ENCODE results near the gene ABCC1. TPM values are rescaled to one million over a fixed set of nuclear protein-coding genes. Genes with fewer than 3 reads are reported as not detected.

Gene ABCC1
- total RNA-seq, 1 experiment from 2014 or later = 61.9 TPM

GRCh38 chr16:16116841-16117240 lies 167.4 kb downstream of the ABCC1 start (continued):
- TF ChIP-seq ATF6 (CRISPR knock-in tag; IDR thresholded peaks at IDR 0.05) (no peak), FOXP1 (CRISPR knock-in tag; IDR thresholded peaks at IDR 0.05; ENCODE audit: borderline replicate concordance) (no peak), MLX (CRISPR knock-in tag; IDR thresholded peaks at IDR 0.05) (no peak), ZNF121 (CRISPR knock-in tag; IDR thresholded peaks at IDR 0.05) (no peak), JAZF1 (CRISPR knock-in tag; IDR thresholded peaks at IDR 0.05) (no peak), HMGXB4 (CRISPR knock-in tag; IDR thresholded peaks at IDR 0.05) (no peak), ZNF425 (CRISPR knock-in tag; conservative IDR thresholded peaks at IDR 0.05) (no peak), SMAD4 (CRISPR knock-in tag; IDR thresholded peaks at IDR 0.05) (no peak)
- TF ChIP-seq, protein P1, sequence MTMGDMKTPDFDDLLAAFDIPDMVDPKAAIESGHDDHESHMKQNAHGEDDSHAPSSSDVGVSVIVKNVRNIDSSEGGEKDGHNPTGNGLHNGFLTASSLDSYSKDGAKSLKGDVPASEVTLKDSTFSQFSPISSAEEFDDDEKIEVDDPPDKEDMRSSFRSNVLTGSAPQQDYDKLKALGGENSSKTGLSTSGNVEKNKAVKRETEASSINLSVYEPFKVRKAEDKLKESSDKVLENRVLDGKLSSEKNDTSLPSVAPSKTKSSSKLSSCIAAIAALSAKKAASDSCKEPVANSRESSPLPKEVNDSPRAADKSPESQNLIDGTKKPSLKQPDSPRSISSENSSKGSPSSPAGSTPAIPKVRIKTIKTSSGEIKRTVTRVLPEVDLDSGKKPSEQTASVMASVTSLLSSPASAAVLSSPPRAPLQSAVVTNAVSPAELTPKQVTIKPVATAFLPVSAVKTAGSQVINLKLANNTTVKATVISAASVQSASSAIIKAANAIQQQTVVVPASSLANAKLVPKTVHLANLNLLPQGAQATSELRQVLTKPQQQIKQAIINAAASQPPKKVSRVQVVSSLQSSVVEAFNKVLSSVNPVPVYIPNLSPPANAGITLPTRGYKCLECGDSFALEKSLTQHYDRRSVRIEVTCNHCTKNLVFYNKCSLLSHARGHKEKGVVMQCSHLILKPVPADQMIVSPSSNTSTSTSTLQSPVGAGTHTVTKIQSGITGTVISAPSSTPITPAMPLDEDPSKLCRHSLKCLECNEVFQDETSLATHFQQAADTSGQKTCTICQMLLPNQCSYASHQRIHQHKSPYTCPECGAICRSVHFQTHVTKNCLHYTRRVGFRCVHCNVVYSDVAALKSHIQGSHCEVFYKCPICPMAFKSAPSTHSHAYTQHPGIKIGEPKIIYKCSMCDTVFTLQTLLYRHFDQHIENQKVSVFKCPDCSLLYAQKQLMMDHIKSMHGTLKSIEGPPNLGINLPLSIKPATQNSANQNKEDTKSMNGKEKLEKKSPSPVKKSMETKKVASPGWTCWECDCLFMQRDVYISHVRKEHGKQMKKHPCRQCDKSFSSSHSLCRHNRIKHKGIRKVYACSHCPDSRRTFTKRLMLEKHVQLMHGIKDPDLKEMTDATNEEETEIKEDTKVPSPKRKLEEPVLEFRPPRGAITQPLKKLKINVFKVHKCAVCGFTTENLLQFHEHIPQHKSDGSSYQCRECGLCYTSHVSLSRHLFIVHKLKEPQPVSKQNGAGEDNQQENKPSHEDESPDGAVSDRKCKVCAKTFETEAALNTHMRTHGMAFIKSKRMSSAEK (CRISPR knock-in tag; IDR thresholded peaks at IDR 0.05; ENCODE audit: borderline replicate concordance) = no peak
- TF ChIP-seq, protein P2, sequence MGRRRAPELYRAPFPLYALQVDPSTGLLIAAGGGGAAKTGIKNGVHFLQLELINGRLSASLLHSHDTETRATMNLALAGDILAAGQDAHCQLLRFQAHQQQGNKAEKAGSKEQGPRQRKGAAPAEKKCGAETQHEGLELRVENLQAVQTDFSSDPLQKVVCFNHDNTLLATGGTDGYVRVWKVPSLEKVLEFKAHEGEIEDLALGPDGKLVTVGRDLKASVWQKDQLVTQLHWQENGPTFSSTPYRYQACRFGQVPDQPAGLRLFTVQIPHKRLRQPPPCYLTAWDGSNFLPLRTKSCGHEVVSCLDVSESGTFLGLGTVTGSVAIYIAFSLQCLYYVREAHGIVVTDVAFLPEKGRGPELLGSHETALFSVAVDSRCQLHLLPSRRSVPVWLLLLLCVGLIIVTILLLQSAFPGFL (CRISPR knock-in tag; IDR thresholded peaks at IDR 0.05; ENCODE audit: borderline replicate concordance) = no peak

- H3K36me3 Mint-ChIP-seq = peaks cover 76% of the 10 kb centered on the region
- H3K4me3 Mint-ChIP-seq = no peak overlapping the region
- H3K27ac Mint-ChIP-seq = no peak overlapping the region
- CTCF ChIA-PET = interaction anchor here (0.7 kb wide), 1 partner anchor 340 kb away, joined by 3 read pairs; no protein-coding TSS in a partner anchor
- TF ChIP-seq, protein P1 (CRISPR knock-in tag; IDR thresholded peaks at IDR 0.05; ENCODE audit: borderline replicate concordance) = no peak
- TF ChIP-seq FOXK1 (CRISPR knock-in tag; IDR thresholded peaks at IDR 0.05) = no peak
- DNase-seq (ENCODE audit: low spot score) (no peak), ATAC-seq (no peak)
- H3K27me3 Mint-ChIP-seq (ENCODE audit: low read depth) = no peaks in the 10 kb centered on the region
- H3K4me1 Mint-ChIP-seq = no peaks in the 10 kb centered on the region
- no peaks in the 10 kb centered on the region for H3K9me3 Mint-ChIP-seq
- POLR2A ChIA-PET = no interaction called here
Measured at GRCh38 chr16:16118337-16118736, 168.9 kb downstream of the ABCC1 start.

Measured in WTC11 (cell line).